AML-193 (cell line): ENCODE measurements around the gene OSBPL7.
A peak's percentile ranks its signal among the peaks of the same experiment; 100 is the strongest.

Experiments
- DNase-seq, 2 experiments: peaks; one replicate each; lab custom pipeline; 2025; lab: John Stamatoyannopoulos, UW

The OSBPL7 gene

GRCh38 chr17:47806026-47806912, 15.3 kb downstream of the OSBPL7 start:
- no peak for DNase-seq

GRCh38 chr17:47804461-47804860, 17.1 kb downstream of the OSBPL7 start:
- DNase-seq, result no peak

GRCh38 chr17:47803751-47804150, 17.8 kb downstream of the OSBPL7 start:
- DNase-seq, result no peak

GRCh38 chr17:47803201-47803600, 18.4 kb downstream of the OSBPL7 start:
- DNase-seq, result no peak

- DNase-seq, result peak; percentile 65 to 71
These were observed 19.1 kb downstream of the OSBPL7 start for GRCh38 chr17:47802341-47803022.

GRCh38 chr17:47801906-47802305, 19.7 kb downstream of the OSBPL7 start:
- DNase-seq, result no peak

GRCh38 chr17:47801176-47801765, 20.3 kb downstream of the OSBPL7 start:
- no peak for DNase-seq

GRCh38 chr17:47800686-47801085, 20.9 kb downstream of the OSBPL7 start:
- DNase-seq, result no peak

GRCh38 chr17:47797797-47798196, 23.8 kb downstream of the OSBPL7 start:
- DNase-seq, result peak in 1 of 2 experiments; percentile 18

- no peak for DNase-seq
These were observed 28.6 kb downstream of the OSBPL7 start for GRCh38 chr17:47792979-47793378.

GRCh38 chr17:47792457-47792856, 29.1 kb downstream of the OSBPL7 start:
- DNase-seq, result no peak

- no peak for DNase-seq
These were observed 30.6 kb downstream of the OSBPL7 start for GRCh38 chr17:47791025-47791424.

- DNase-seq, result no peak
These were observed 31.7 kb downstream of the OSBPL7 start for GRCh38 chr17:47789611-47790561.

GRCh38 chr17:47785538-47786123, 36.0 kb downstream of the OSBPL7 start:
- peak; percentile 12 to 21 for DNase-seq

- no peak for DNase-seq
These were observed 40.2 kb downstream of the OSBPL7 start for GRCh38 chr17:47781397-47781796.

- DNase-seq, result no peak
These were observed 43.4 kb downstream of the OSBPL7 start for GRCh38 chr17:47778184-47778635.

- DNase-seq, result peak; percentile 62 to 68
These were observed 45.0 kb downstream of the OSBPL7 start for GRCh38 chr17:47776330-47777197.

GRCh38 chr17:47774987-47775580, 46.5 kb downstream of the OSBPL7 start:
- no peak for DNase-seq

GRCh38 chr17:47774331-47774730, 47.3 kb downstream of the OSBPL7 start:
- no peak for DNase-seq

GRCh38 chr17:47773649-47774048, 47.9 kb downstream of the OSBPL7 start:
- DNase-seq, result peak; percentile 39 to 44
